Tibial nerve (tissue), 4 donors: ENCODE results near the gene SLC22A3. TPM values are rescaled to one million over a fixed set of nuclear protein-coding genes. Genes with fewer than 3 reads are reported as not detected.

Source experiments
- DNase-seq, 2 donors: peaks; one replicate each; pipeline ENCODE4 v3.0.0-alpha.2; 2019; ENCODE audit warnings: low spot score in 2 of 2
- H3K27ac ChIP-seq, 4 donors: fragments of 200-600 bp; sonication (generic) in 3 of 4; one replicate each; pipeline ENCODE4 v1.5.1; 2017 to 2019; ENCODE audit warnings: mild to moderate bottlenecking in 1 of 4
- H3K27me3 ChIP-seq, 2 donors: fragments of 200-600 bp; sonication (generic) in 1 of 2; one replicate each; pipeline versions ENCODE4 v1.5.1 to v1.6.0; 2017 to 2019
- H3K36me3 ChIP-seq, 3 donors: fragments of 200-600 bp; sonication (generic); one replicate each; pipeline ENCODE4 v1.5.1; 2018 to 2019
- H3K4me1 ChIP-seq, 4 donors: fragments of 200-600 bp; sonication (generic) in 3 of 4; one replicate each; pipeline ENCODE4 v1.5.1; 2017 to 2019
- H3K4me3 ChIP-seq, 4 donors: fragments of 200-600 bp; sonication (generic) in 3 of 4; one replicate each; pipeline ENCODE4 v1.5.1; 2017 to 2019; ENCODE audit warnings: mild to moderate bottlenecking in 1 of 4, moderate library complexity in 1 of 4
- H3K9me3 ChIP-seq, 4 donors: fragments of 200-600 bp; sonication (generic) in 3 of 4; one replicate each; pipeline ENCODE4 v1.5.1; 2017 to 2019
- CTCF ChIP-seq, 5 experiments: fragments of 200-600 bp in 3 of 5; fragments of 450-650 bp in 2 of 5; sonication (generic) in 3 of 5; IDR thresholded peaks; one replicate each; pipeline ENCODE4 v1.5.1; 2016 to 2019; ENCODE audit warnings: antibody characterized with exemption in 5 of 5, mild to moderate bottlenecking in 3 of 5, moderate library complexity in 2 of 5
- EP300 ChIP-seq, 2 donors: sonication (generic); formaldehyde crosslinking; IDR thresholded peaks; one replicate each; pipeline ENCODE4 v1.6.1; 2017; ENCODE audit warnings: antibody characterized with exemption in 2 of 2, mild to moderate bottlenecking in 1 of 2
- POLR2A ChIP-seq, 2 donors: fragments of 450-650 bp; IDR thresholded peaks; one replicate each; pipeline ENCODE4 v1.6.1; 2017; ENCODE audit warnings: antibody characterized with exemption in 2 of 2, mild to moderate bottlenecking in 2 of 2, moderate library complexity in 2 of 2
- WGBS, 2 donors: methylation state at CpG; one replicate each; pipeline ENCODE4 v1.1.5; 2018; 5-methylcytosine and 5-hydroxymethylcytosine counted together
- total RNA-seq, 4 donors: library from RNA; depleted of rRNA; stranded (reverse); fragments of >200 nt; gene quantifications; one replicate each; pipeline ENCODE4 v1.1.0, GENCODE V29; 2016

The SLC22A3 gene
- total RNA-seq, 4 donors from 2014 or later, result 76.8 to 361 (median 263) TPM

GRCh38 chr6:160378218-160378617 is 30.0 kb downstream of the SLC22A3 start:
- no peaks in the 10 kb centered on the region for H3K36me3 ChIP-seq
- H3K4me1 ChIP-seq, result no peaks in the 10 kb centered on the region
- no peaks in the 10 kb centered on the region for H3K27me3 ChIP-seq
- peaks cover 0 to 16% (median 0%) of the 10 kb centered on the region in 4 donors for H3K9me3 ChIP-seq
- TF ChIP-seq CTCF (IDR thresholded peaks at IDR 0.05), result no peak
- no peak for TF ChIP-seq POLR2A (IDR thresholded peaks at IDR 0.05)
- TF ChIP-seq EP300 (IDR thresholded peaks at IDR 0.05), result peak in 1 of 2 donors; percentile 44
- H3K27ac ChIP-seq, result peak overlapping the region in 1 of 4 donors; percentile 21
- 69 to 85% methylated on average over 5 of the region's 5 CpGs for WGBS, 2 donors
- DNase-seq, result no peak
- no peak overlapping the region for H3K4me3 ChIP-seq

- no peak for TF ChIP-seq POLR2A (IDR thresholded peaks at IDR 0.05)
- no peak for TF ChIP-seq CTCF (IDR thresholded peaks at IDR 0.05)
- no peaks in the 10 kb centered on the region for H3K36me3 ChIP-seq
- peaks cover 0 to 11% (median 0%) of the 10 kb centered on the region in 4 donors for H3K9me3 ChIP-seq
- no peak for DNase-seq
- H3K27ac ChIP-seq, result peak overlapping the region in 2 of 4 donors; percentile 8 to 21
- H3K27me3 ChIP-seq, result no peaks in the 10 kb centered on the region
- no peak overlapping the region for H3K4me3 ChIP-seq
- H3K4me1 ChIP-seq, result no peaks in the 10 kb centered on the region
- WGBS, 2 donors, result 72 to 82% methylated on average over 4 of the region's 4 CpGs
Measured at GRCh38 chr6:160378882-160379281, 30.7 kb downstream of the SLC22A3 start.

- Histone ChIP-seq H3K9me3 (peaks cover 0 to 11% (median 0%) of the 10 kb centered on the region in 4 donors), H3K4me3 (no peak overlapping the region), H3K27me3 (no peaks in the 10 kb centered on the region), H3K27ac (no peak overlapping the region), H3K4me1 (no peaks in the 10 kb centered on the region), H3K36me3 (no peaks in the 10 kb centered on the region)
- no peak for TF ChIP-seq EP300 (IDR thresholded peaks at IDR 0.05)
- no peak for TF ChIP-seq POLR2A (IDR thresholded peaks at IDR 0.05)
- no peak for TF ChIP-seq CTCF (IDR thresholded peaks at IDR 0.05)
- DNase-seq, result no peak
Measured at GRCh38 chr6:160379466-160379865, 31.3 kb downstream of the SLC22A3 start.

- no peaks in the 10 kb centered on the region for H3K27me3 ChIP-seq
- DNase-seq, result no peak
- H3K9me3 ChIP-seq, result peaks cover 0 to 11% (median 0%) of the 10 kb centered on the region in 4 donors
- 80 to 84% methylated on average over 1 of the region's 1 CpG for WGBS, 2 donors
- H3K4me3 ChIP-seq, result no peak overlapping the region
- H3K4me1 ChIP-seq, result no peaks in the 10 kb centered on the region
- TF ChIP-seq POLR2A (IDR thresholded peaks at IDR 0.05), result no peak
- no peaks in the 10 kb centered on the region for H3K36me3 ChIP-seq
- H3K27ac ChIP-seq, result no peak overlapping the region
Measured at GRCh38 chr6:160382946-160383345, 34.8 kb downstream of the SLC22A3 start.

GRCh38 chr6:160386869-160387530 is 38.8 kb downstream of the SLC22A3 start:
- no peak for DNase-seq
- TF ChIP-seq CTCF (IDR thresholded peaks at IDR 0.05) (no peak), EP300 (IDR thresholded peaks at IDR 0.05) (no peak), POLR2A (IDR thresholded peaks at IDR 0.05) (no peak)
- no peaks in the 10 kb centered on the region for H3K27me3 ChIP-seq
- H3K4me3 ChIP-seq, result no peak overlapping the region
- H3K4me1 ChIP-seq, result no peaks in the 10 kb centered on the region
- 65 to 69% methylated on average over 4 to 5 of the region's 5 CpGs for WGBS, 2 donors
- peak overlapping the region in 1 of 4 donors; percentile 54 for H3K27ac ChIP-seq
- H3K36me3 ChIP-seq, result no peaks in the 10 kb centered on the region
- peaks cover 0 to 11% (median 0%) of the 10 kb centered on the region in 4 donors for H3K9me3 ChIP-seq
